ENCODE results near the gene ZFPL1.
A peak's percentile ranks its signal among the peaks of the same experiment; 100 is the strongest.

The ZFPL1 gene

GRCh38 chr11:65083834-65084597 is at the start of gene ZFPL1, which contains the start of gene CDCA5:
TSS of gene ZFPL1 (plus strand) at chr11:65084222. CDS start at chr11:65084699, 477 bp downstream.
TSS of gene CDCA5 (minus strand) at chr11:65084040. CDS start at chr11:65083978, 62 bp downstream.
- peak; percentile 56 for DNase-seq

- no peak for DNase-seq
Observed at GRCh38 chr11:65034423-65034822, 49.6 kb upstream of the ZFPL1 start.

- no peak for DNase-seq
Observed at GRCh38 chr11:65035579-65035978, 48.4 kb upstream of the ZFPL1 start.

- no peak for DNase-seq
Observed at GRCh38 chr11:65036931-65037330, 47.1 kb upstream of the ZFPL1 start.

GRCh38 chr11:65040520-65040846 is 43.5 kb upstream of the ZFPL1 start:
- no peak for DNase-seq

GRCh38 chr11:65040847-65041622 is 43.0 kb upstream of the ZFPL1 start, which contains the start of gene SAC3D1:
TSS of gene SAC3D1 (plus strand) at chr11:65041210. CDS start at chr11:65041293, 83 bp downstream.
- peak; percentile 54 for DNase-seq

- DNase-seq = no peak
Observed at GRCh38 chr11:65042891-65043290, 41.1 kb upstream of the ZFPL1 start.

GRCh38 chr11:65043881-65044501 is 40.0 kb upstream of the ZFPL1 start:
- no peak for DNase-seq

- DNase-seq = no peak
Observed at GRCh38 chr11:65045061-65045460, 39.0 kb upstream of the ZFPL1 start.

GRCh38 chr11:65045728-65046127 is 38.3 kb upstream of the ZFPL1 start:
- DNase-seq = no peak

- no peak for DNase-seq
Observed at GRCh38 chr11:65047581-65048422, 36.2 kb upstream of the ZFPL1 start.

- no peak for DNase-seq
Observed at GRCh38 chr11:65051398-65051858, 32.6 kb upstream of the ZFPL1 start.

- no peak for DNase-seq
Observed at GRCh38 chr11:65053827-65054508, 30.1 kb upstream of the ZFPL1 start.

GRCh38 chr11:65055538-65055937 is 28.5 kb upstream of the ZFPL1 start:
- no peak for DNase-seq

GRCh38 chr11:65056999-65057398 is 27.0 kb upstream of the ZFPL1 start:
- DNase-seq = no peak

GRCh38 chr11:65057526-65057925 is 26.5 kb upstream of the ZFPL1 start:
- DNase-seq = no peak

- no peak for DNase-seq
Observed at GRCh38 chr11:65058012-65058411, 26.0 kb upstream of the ZFPL1 start.

GRCh38 chr11:65058419-65059054 is 25.5 kb upstream of the ZFPL1 start, which contains the start of gene NAALADL1:
TSS of gene NAALADL1 (minus strand) at chr11:65058553. CDS start at chr11:65058521, 32 bp downstream.
- no peak for DNase-seq

GRCh38 chr11:65059523-65059922 is 24.5 kb upstream of the ZFPL1 start:
- no peak for DNase-seq

- DNase-seq = no peak
Observed at GRCh38 chr11:65059959-65060824, 23.8 kb upstream of the ZFPL1 start.

Data from GOT3 (cell line).